T-helper 1 cell (primary cell): Measurements from ENCODE around the gene PRKAG3.

Experiments
- DNase-seq, 5 donors: peaks; one replicate each; pipeline ENCODE4 v3.0.0-alpha.2; 2012 to 2020

Gene PRKAG3

GRCh38 chr2:218837495-218837894 is 5.9 kb upstream of the PRKAG3 start:
- no peak for DNase-seq

DNA sequence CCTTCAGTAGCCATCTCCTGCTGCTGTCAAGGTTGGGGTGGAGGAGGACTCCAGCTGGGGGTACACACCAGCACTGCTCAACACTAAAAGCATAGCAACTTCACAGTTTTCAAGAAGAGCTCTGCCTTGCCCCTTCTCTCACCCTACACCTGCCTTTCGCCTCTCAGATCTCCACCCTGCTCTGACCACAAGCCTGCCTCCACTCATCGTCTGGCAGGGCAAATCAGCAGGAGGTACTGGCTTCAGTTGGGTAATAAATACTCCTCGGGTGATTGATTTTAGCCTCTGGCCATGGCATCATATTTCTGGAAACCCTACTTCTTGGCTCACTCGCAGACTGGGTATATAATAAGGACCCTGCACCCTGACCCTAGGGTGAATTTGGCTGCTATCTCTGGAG is 3.1 kb upstream of the PRKAG3 start:
- no peak for DNase-seq

- no peak for DNase-seq
These were observed 1.5 kb upstream of the PRKAG3 start for GRCh38 chr2:218833023-218833609.

DNA sequence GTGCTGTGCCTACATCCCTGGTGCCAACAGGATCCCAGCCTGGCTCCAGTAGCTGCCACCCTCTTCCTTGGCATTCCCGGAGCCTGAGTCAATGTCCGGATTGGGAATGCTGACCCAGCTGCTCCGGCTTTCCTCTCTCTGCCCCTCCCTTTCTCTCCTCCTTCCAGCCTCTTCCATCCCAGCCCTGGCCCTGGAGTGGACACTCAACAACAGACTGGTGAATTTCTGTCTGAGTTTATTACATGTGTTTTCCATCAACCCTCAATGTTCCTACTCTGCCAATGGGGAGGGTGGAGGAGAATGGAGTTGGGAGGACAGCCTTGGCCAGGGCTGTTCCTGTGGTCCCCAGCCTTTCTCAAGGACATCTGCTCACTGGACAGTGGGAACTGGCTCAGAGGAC is 917 bp upstream of the PRKAG3 start:
- DNase-seq: no peak

DNA sequence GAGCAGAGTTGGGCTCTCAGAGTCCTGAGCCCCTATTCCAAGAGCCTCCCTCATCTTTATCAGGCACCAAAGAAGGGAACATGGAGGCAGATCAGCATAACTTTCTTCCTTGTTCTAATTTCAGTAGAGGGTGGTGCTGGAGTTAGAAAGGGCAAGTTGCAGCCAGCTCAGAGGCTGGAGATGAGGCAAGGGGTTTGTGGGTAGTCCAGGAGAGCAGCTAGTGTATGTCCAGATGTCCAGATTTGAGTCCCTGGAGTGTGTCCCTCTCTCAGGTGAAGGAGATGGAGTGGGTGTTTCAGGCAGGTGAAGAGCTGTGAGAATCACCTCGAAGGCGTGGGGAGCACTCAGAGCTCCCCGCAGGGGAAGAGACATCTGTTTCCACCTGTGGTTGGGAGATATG is 478 bp upstream of the PRKAG3 start:
- DNase-seq: no peak

GRCh38 chr2:218830526-218831306 is 887 bp downstream of the PRKAG3 start:
- DNase-seq: no peak

GRCh38 chr2:218829868-218830451 is 1.6 kb downstream of the PRKAG3 start:
- no peak for DNase-seq

GRCh38 chr2:218828477-218828778 is 3.2 kb downstream of the PRKAG3 start:
- no peak for DNase-seq

GRCh38 chr2:218827701-218828476 is 3.7 kb downstream of the PRKAG3 start:
- no peak for DNase-seq

GRCh38 chr2:218826791-218827190 is 4.8 kb downstream of the PRKAG3 start:
- no peak for DNase-seq

- no peak for DNase-seq
These were observed 7.6 kb downstream of the PRKAG3 start for GRCh38 chr2:218824004-218824403.

DNA sequence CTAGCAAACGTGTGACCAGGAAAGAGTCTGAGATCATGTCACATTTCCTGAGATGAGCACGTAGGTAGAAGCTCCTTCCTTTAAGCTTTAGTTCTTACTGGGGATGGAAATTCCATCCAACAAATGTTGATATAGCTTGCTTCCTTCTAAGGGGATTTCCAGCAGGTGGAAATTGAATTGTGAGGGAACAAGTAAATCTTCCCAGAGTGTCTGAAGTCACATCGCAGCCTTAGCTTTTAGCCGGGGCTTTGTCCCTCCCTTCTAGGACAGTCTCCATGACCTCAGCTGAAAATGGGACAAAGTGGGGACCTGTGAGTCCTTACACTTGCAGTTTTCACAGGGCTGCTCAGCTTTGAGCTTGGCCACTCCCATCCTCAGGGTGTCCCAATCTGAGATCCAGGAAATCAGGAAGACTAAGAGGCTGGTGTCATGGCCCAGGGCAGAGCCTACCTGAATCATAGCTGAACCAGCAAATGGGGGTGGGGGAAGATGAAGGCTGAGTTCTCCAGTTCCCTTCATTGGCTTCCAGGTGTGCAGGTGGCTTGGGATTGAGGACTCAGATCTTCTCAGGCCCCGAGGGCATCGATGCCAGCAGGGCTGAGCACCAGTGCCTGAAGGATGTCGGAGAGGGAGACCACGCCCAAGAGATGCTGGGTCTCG is 8.3 kb downstream of the PRKAG3 start:
- DNase-seq: no peak

- no peak for DNase-seq
These were observed 9.0 kb downstream of the PRKAG3 start for GRCh38 chr2:218822622-218823021.

- DNase-seq: no peak
These were observed 9.9 kb downstream of the PRKAG3 start for GRCh38 chr2:218821605-218822211.

DNA sequence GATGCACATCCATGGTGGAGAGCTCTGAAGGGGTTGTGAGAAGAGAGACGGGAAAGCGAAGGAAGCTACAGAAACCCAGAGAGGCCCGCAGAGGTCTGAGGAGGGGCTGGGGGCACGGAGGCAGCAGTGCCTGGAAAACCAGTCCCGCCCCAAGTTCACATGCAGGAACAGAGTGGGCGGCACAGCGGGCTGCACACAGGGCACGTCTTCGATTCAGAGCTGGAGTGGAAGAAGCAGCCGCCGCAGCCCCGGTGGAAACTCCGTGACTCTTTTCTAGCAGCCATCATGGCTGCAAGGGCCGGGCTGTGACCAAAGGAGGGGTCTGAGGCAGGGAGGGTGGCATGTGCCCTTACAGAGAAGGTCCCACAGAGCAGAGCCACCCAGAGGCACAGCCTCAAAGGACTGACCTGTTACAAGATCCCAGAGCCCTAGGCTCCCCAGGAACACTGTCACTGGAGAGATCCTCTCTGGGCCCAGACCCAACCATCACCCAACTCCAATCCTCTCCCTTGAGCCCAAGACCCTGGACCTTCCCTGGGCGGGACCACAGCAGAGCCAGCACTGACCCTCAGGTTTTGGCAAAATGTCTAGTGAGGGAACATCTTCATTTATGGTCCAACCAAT is 10.7 kb downstream of the PRKAG3 start:
- DNase-seq: no peak

DNA sequence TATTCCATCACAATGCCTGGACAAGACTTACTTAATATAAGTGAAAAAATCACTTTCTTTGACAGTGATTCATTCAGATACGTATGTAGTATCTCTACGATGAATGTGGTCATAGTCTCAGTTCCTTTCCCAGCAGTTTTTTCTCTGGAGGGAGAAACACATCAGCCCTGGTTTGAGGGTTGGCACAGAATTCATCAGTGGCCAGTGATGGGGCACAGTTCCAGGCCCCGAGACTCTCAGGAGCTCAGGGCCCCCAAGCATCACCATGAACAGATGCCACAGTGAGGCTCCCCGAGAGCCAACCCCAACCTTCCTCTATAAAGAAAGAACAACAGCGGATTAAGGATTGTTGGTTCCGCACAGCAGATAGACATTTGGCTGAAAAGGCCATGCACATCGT is 12.5 kb downstream of the PRKAG3 start:
- no peak for DNase-seq

- no peak for DNase-seq
These were observed 15.0 kb downstream of the PRKAG3 start for GRCh38 chr2:218816561-218817011.

GRCh38 chr2:218815649-218816048 is 16.0 kb downstream of the PRKAG3 start:
- DNase-seq: no peak

DNA sequence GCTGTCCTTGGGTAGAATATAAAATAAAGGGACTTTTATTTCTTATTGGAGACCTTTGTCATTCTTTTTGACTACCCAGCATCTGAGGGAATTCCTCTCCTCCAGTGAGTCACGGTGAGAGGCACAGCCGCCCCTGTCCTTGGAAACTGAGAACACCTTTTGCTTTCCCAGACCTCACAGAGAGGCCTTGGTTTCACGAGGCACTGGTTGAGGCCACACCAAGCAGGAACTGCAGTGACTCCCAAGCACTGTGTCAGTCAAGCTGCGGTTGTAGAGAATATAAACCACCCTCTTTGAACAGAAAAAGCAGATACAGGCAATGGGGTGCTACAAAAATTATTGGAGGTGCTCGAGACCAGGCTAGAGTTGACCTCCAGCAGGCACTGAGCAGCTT is 16.4 kb downstream of the PRKAG3 start:
- no peak for DNase-seq

DNA sequence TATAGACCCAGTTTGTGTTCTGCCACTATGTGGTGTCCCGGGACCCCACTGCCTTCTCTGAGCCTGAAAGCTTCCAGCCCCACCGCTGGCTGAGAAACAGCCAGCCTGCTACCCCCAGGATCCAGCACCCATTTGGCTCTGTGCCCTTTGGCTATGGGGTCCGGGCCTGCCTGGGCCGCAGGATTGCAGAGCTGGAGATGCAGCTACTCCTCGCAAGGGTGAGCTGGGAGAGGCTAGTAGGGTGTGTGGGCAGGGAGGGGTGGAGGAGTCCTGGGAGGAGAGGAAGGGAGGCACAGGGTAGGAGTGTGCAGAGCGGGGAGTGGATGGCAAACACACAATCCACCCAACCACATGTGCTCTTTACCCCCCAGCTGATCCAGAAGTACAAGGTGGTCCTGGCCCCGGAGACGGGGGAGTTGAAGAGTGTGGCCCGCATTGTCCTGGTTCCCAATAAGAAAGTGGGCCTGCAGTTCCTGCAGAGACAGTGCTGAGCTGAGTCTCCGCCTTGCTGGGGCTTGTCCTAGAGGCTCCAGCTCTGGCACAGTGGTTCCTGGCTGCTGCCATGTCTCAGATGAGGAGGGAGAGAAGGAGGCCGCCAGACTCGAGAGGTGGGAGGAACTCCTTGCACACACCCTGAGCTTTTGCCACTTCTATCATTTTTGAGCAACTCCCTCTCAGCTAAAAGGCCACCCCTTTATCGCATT is 16.9 kb downstream of the PRKAG3 start:
- DNase-seq: no peak

DNA sequence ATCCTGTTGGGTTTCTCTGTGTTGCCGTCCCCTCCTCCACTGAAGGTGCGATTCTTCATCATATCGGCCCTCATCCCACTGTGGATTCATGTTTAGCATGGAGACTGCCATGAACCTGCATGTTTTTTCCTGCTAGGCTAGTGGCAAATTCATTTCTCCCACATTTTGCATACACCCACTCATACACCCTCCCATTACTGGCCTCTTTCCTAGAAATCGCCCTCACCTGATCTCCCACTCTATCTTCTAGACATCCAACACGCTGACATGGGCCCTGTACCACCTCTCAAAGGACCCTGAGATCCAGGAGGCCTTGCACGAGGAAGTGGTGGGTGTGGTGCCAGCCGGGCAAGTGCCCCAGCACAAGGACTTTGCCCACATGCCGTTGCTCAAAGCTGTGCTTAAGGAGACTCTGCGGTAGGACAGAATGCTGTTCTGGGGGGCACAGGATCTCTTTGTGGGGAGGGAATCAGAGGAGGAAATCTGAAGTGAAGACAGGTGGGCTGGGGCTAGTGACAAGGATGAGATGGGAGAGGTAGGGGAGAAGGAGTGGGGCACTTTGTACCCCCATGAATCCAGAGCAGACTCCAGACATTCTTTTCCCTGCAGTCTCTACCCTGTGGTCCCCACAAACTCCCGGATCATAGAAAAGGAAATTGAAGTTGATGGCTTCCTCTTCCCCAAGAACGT is 17.7 kb downstream of the PRKAG3 start:
- no peak for DNase-seq
